CD4-positive, alpha-beta T cell treated with Interleukin-17A for 4 hours (primary cell): ENCODE measurements around the gene MED31.
"Not testable (repeated sequence)": the region's sequence is repeated elsewhere in the genome, so short reads cannot be mapped to it uniquely, and the experiment has no call there.

ENCODE experiments used
- DNase-seq: peaks from one replicate; pipeline ENCODE4 v3.0.0-alpha.2; 2020; ENCODE audit warnings: mixed read lengths

The MED31 gene

DNA sequence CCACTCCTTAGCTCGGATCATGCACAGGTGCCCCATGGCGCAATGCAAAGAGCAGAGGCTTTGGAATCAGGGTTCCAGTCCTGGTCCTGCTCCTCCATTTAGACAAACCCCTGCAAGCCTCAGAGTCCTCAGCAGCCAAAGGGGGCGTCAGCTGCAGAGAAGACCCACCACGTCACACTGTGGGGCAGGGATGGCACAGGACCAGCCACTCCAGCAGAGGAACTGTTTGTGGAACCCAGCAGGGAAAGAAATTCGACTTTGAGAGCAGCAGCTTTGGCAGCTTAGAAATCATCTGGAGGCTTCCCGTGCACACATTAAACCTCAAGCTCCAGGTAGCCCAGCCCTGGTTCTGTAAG is 25.4 kb upstream of the MED31 start:
- DNase-seq: no peak

- DNase-seq: no peak
These were observed 23.9 kb upstream of the MED31 start for GRCh38 chr17:6675201-6675825.

DNA sequence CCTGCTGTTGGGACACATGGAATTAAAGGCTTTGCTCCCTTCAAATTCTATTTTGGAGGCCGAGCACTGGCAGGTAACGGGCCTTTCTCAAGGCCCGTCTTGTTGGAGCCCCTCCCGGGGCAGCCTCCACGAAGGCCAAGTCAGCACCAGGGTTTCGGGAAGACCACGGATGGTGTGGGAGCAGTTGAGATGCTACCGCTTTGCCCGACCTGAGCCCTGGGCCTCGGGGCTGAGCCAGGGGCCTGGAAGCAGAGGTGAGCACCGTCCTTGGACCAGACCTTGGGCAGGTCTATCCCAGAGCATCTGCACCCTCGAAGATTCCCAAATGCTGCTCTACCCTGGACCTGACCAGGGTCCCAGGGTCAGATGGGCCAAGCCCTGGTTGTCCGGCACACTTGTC is 23.2 kb upstream of the MED31 start:
- no peak for DNase-seq

GRCh38 chr17:6671431-6671830 is 20.0 kb upstream of the MED31 start:
- DNase-seq: no peak

GRCh38 chr17:6670999-6671398 is 19.6 kb upstream of the MED31 start:
- no peak for DNase-seq

DNA sequence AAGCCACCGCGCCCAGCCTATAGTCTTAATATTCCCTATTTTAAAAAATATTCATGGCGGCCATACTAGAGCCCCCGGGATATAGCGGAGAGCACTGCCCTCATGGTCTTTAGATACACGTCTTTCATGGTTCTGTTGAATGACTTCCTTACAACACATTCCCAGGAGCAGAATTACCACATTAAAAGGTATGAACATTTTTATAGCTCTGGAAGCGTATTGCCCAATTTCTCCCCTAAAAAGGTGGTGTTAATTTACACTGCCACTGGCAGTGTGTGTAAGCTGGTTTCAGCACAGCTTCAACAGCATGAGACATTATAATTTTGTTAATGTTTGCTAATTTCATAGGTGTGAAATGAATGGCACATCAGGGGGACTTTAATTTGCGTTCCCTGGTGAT is 19.2 kb upstream of the MED31 start:
- no peak for DNase-seq

GRCh38 chr17:6669479-6670212 is 18.2 kb upstream of the MED31 start:
- no peak for DNase-seq

GRCh38 chr17:6668727-6669425 is 17.5 kb upstream of the MED31 start:
- DNase-seq: no peak

- no peak for DNase-seq
These were observed 16.8 kb upstream of the MED31 start for GRCh38 chr17:6668219-6668618.

DNA sequence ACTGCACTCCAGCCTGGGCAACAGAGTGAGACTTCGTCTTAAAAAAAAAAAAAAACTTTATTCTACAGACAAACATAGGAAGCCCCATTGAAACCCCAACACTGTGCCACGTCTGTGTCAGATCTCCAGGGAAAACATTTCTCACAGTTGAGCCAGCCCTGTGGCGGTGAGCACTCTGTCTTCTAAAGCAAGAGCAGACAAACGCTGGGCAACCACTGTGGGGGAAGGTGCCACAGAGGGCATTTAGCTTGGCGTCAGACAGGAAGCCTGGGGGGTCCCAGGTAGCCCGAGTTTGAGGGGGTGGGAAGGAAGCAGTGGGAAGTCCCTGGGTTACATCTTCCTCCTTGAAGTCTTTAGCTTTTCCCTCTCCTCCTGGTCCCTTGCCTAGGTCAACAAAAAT is 16.1 kb upstream of the MED31 start:
- DNase-seq: no peak

- DNase-seq: no peak
These were observed 15.2 kb upstream of the MED31 start for GRCh38 chr17:6666557-6666956.

DNA sequence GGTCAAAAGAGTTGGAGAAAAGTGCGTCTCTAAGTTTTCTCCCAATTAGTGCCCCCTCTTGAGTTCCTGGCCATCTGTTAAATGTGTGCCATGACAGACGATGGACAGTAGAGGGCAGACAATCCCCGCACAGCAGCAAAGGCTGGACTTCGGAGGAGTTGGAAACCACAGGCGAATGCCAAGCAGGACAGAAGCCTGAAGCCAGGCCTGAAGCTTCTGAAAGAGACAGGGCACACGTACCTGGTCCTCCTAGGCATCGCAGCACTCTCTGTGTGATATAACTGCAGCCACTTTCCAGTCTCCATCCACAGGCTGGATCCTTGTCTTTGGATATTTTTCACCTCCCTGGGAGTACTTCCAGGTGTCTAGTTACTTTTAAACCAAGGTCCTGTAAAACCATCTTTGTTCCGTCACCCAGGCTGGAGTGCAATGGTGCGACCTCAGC is 14.7 kb upstream of the MED31 start:
- DNase-seq: peak; percentile 58

DNA sequence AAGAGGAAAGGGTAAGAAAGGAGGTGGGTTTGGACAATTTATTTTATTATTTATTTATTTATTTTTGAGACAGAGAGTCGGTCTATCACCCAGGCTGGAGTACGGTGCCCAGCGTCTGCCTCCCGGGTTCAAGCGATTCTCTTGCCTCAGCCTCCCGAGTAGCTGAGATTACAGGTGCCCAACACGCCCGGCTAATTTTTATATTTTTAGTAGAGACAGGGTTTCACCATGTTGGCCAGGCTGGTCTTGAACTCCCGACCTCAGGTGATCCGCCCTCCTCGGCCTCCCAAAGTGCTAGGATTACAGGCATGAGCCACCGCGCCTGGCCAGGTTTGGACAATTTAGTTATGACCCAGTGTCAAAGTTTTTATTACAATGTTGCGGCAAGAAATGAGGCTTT is 11.8 kb upstream of the MED31 start:
- not testable (repeated sequence) for DNase-seq

GRCh38 chr17:6661464-6661848 is 10.1 kb upstream of the MED31 start:
- DNase-seq: no peak

DNA sequence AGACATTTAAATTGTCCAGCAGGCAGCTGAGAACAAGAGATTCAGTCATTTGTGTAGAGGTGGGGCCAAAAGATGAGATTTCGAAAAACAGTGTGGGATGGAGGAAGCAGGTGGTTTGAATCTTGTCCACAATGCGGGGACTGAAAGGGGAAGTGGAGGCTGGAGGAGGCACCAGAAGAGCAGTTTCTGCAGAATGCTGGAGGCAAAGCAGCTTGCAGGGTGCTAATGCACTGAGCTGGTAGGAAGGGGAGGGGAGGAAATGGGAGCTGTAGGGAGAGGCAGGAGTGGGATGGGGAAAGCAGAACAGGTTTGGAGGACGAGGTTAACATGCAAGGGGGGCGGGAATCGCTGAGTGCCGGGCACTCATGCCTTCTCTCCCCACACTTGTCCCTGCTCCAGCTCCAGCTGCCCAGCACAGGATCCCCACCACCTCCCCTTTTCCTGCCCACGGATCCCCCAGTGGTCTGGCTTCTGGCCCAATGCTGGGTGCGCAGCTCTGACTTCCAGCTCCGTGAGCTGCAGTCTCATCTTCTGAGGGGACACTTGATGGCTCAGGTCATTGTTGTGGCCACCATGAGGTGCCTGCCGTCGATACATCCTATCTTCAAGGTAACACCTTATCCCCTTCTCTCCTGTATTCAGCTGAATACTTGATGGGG is 9.5 kb upstream of the MED31 start:
- no peak for DNase-seq

GRCh38 chr17:6660101-6660500 is 8.7 kb upstream of the MED31 start:
- DNase-seq: no peak

DNA sequence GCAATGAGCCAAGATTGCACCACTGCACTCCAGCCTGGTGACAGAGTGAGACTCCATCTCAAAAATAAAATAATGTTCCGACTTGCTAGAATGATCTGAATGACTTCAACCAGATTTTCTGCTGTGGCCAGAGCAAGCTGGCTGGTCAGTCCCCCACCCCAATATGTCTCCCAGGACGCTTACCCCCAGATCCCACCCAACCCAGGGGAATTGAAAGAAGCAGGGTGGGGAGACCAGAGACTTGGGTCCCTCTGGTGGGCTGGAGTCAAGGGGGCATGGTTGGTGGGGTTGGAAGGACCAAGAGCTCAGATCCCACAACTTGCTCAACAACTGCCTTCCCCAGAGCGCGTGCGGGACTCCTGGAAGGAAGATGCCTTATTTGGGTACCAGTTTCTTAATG is 7.0 kb upstream of the MED31 start:
- not testable (repeated sequence) for DNase-seq

- DNase-seq: no peak
These were observed 6.4 kb upstream of the MED31 start for GRCh38 chr17:6657633-6658287.

GRCh38 chr17:6656797-6657632 is 5.6 kb upstream of the MED31 start:
- peak; percentile 71 for DNase-seq

GRCh38 chr17:6655732-6656361 is 4.4 kb upstream of the MED31 start:
- not testable (repeated sequence) for DNase-seq

- no peak for DNase-seq
These were observed 3.7 kb upstream of the MED31 start for GRCh38 chr17:6654841-6655731.
